ENCODE results near the gene DPYSL4.

GRCh38 chr10:132145002-132145401, 41.7 kb upstream of the DPYSL4 start:
- TF ChIP-seq POLR2A (IDR thresholded peaks at IDR 0.05) (no peak), CTCF (IDR thresholded peaks at IDR 0.05) (no peak)

All from lower leg skin (tissue), 3 donors.